Stimulated activated CD4-positive, alpha-beta T cell treated with anti-CD3 and anti-CD28 coated beads, Interleukin-1b, Interleukin-23, amount 100 ng/mL, for 24 hours (primary cell): ENCODE measurements around the gene SETDB1.

Source experiments
- DNase-seq, 4 experiments: peaks; one replicate each; pipeline ENCODE4 v3.0.0-alpha.2; 2020; ENCODE audit warnings: low read depth in 4 of 4, low spot score in 1 of 4

Gene SETDB1

DNA sequence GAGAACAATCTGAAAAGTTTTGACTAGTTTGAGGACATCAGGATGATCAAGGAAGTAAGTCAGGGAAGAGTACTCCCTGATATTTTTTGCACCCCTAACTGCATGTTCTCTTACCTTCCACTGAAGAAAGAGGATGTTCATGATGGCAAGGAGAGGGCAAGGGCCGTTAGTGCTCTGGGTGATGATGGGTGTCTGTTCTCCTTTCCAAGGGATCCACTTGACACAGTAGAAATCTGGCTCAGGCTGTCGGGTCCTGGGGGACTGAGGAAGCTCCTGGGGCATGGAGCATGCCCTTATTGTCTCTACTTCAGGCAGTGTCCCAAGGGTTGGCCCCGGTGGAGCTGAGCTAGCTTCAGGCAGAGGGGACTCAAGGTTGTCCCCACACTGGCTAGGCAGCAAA, 75.9 kb downstream of the SETDB1 start:
- DNase-seq = no peak

DNA sequence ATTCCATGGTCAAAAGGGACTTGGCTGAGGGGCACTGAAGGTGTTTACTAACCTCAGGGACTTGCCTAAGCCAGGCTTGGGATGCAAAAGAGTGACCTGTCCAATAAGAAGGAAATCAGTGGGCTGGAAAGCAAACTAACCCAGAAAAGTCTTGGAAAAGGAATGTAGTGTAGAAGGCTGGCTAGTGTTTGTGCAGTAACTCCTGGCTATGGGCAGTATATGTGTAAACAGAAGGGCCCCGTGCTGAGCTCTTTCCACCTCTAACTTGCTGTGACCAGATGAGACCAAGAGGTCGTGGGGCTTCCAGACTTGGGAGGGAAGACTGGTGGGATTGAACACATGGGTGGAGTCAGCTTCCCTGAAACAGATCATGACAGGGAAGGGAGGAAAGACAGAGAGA, 76.4 kb downstream of the SETDB1 start:
- DNase-seq = no peak

DNA sequence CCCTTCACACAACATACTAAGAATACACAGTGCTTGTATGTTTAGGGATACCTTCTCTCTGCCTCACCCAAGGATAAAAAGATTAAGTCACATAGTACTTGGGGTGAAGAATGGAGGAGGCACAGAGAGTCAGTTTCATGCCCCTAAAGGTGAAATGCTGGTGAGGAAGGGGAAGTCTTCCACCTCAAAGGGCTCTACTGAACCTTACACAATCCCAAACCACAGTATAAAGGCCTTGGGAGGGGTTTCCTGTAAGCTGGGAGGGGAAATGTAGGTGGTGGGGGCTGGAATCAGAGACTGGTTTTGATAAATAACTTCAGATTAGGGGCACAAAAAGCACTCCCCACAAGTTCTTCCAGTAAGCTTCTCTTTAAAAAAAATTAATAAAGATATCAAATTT, 77.0 kb downstream of the SETDB1 start:
- no peak for DNase-seq

DNA sequence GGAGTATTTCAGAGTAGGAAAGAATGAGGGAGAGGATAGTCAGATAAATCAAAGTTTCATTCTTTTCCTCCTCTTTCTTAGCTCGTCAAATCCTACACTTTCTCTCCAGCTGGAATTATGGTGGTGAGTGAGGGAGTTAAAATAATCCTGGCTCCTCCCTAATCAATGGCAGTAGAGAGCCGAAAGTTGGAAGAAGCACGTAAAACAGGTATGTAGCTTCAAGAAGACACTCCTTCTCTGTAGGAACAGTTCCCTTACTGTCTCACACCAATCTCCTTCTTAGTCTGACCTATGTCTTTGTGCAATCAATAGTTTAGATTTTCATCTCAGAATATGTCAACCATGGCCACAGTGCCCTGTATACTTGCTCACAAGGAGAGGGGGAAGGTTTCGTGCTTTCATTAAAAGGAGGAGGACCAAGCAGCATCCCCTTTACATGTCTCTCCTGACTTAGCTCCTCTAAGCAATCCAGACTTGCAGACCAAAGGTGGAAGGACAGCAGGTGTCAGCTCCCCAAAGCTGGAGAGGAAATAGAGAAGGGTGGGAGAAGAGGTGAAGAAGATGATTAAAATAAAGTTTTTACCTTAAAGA, 79.7 kb downstream of the SETDB1 start:
- no peak for DNase-seq

DNA sequence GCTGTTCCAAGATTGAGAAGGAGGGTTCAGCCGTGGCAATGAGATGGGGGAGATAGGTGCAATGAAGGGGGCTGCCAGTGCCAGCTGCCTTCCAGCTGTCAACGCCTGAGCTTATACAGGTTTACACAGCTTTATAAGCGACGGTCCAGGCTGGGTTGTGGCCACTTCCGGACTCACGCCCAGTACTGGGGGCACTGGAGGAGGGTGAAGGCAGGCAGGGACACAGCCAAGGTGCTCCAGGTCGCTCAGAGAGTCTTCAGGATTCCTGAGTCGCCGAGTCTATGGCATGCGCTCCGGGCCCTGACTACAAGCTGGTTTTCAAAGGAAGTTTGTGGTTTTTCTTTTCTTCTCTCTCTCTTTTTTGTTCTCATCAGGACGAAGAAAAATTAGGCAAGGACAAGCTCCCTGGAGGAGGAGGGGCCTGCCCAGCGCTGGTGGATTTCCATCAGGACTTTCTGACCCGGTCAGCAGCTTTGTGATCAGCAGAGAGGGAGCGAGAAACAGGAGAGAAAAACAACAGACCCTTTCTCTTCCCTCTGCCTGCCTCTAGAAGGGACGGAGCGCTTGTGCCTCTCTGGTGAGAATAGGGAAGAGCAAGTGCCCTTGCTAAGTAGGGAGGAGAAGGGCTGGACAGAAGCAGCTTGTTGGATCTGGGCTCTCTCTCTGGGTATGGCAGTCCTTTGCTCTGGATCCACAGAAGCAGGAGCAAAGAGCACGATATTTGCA, 80.3 kb downstream of the SETDB1 start, which contains the start of gene MINDY1:
MINDY1 (minus strand) TSS at position 576 of the 726 bp plus-strand sequence. CDS start 4,285 bp downstream, outside the sequence.
- DNase-seq = peak in 1 of 4 experiments; percentile 29

DNA sequence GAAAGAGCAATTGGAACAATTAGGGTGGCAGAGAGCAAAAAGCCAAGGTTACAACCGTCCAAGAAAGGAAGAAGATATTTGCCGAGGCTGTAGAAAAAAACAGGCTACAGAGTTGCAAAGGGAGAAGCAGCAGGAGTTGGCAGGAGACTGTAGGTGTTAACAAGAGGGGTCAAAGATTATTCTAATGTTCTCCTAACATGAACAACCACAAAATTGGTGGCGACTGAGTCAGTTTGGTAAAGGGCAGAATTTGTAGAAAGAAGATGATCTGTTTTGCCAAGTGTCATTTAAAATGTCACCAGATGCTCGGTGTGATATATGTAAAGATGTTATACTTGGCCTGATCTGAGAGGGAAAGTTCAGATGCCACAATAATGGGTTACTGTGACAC, 81.7 kb downstream of the SETDB1 start:
- DNase-seq = no peak

DNA sequence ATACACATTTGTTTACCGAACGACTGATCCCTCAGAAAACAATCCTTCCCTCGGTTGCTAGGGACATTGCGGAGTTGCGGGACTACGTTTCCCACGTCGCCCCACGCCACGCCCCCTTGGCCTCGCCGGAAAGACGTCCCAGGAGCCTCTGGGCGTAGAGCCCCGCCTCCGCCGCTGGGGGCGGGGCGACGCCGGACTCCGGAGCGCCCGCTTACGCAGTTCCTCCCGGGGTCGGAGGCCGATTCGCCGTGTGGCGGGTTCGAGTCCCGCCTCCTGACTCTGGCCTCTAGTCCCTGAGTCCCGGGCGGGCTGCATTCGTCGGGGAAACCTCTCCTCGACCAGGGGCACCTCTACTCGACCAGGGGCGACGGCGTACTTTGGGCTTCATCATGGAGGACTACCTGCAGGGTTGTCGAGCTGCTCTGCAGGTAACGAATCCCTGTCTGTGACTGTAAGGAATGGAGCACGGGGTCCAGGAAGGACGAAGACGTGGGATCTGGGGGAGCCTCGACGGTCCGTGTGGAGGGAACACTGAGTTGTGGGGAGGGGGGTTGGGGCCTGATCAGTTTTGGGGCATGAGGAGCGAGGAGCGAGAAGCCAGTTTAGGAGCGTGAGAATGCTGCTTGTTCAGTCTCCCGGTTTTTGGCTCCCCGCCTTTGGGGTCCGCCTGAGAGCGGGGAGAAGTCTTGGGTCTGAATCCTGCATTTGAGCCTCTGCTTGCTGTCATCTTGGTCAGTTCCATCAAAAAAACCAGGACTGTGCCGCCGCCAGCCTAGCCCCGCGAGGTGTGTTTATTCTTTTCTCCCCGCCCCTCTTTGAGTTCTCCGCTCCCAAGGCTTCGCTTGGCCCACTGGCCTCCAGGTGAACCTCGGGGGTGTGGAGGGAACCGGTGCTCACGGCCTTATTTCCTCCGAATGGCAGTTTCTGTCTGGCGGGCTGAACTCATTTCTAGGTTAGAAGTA, 82.4 kb downstream of the SETDB1 start, which contains the start of gene PRUNE1:
PRUNE1 (plus strand) TSS at position 206 of the 962 bp plus-strand sequence; CDS start at position 390, 184 bp downstream.
- DNase-seq = peak; percentile 93 to 98 (median 94)

DNA sequence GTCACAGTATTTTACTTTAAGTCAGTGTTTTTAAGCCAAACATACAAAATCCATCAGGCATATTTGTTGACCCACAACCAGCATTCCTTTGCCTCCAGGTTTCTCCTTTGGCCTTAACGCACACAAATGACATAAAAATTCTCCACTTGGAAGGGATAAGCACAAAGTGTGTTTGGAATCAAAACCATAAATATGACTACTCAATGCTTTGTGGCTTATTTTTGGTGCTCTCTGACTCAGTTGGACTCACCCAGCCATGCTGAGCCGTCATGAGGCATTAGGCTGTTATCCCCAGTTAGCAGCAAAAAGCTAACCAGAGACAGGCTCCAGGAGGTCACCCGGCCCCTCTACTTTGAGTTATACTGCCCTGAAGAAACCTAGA, 83.0 kb downstream of the SETDB1 start:
- no peak for DNase-seq

DNA sequence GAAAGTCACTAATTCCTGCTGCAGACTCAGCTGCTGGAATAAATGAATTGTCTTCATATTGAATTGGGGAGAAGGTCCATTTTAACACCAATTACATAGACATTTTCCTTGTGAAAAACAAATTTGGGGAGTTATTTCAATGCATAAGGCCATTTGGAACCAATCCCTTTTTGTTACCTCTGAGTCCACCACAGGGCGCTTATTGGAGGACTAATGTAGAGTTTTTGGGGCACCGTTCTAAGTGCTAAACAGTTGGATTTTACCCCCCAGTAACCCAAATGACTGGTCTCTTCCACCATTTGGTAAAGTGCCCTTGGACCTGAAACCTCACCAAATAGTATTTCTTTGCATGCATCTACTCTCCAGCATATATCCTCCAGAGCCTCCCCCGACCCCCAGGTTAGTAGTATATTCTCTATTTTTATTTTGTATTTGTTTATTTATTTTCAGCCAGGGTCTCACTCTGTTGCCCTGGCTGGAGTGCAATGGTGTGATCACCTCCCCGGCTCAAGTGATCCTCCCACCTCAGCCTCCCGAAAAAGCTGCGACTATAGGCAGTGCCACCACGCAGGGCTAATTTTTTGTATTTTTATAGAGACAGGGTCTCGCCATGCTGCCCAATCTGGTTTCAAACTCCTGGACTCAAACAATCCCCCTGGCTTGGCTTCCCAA, 83.6 kb downstream of the SETDB1 start:
- DNase-seq = no peak

DNA sequence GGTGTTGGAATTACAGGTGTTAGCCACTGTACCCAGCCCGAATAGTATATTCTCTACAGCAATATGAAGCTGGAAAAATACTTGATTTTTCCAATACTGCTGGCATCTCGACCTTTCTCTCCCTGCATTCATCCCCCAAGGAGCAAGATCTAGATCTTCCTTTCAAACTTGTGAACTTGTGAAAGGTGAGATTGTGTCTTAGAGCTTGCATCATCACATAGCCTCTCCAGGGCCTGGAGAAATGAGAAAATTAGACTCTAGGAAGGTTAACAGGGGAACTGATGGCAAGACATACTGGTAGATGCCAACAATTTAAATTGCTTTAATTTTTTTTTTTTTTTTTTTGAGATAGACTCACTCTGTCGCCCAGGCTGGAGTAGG, 84.2 kb downstream of the SETDB1 start:
- no peak for DNase-seq

DNA sequence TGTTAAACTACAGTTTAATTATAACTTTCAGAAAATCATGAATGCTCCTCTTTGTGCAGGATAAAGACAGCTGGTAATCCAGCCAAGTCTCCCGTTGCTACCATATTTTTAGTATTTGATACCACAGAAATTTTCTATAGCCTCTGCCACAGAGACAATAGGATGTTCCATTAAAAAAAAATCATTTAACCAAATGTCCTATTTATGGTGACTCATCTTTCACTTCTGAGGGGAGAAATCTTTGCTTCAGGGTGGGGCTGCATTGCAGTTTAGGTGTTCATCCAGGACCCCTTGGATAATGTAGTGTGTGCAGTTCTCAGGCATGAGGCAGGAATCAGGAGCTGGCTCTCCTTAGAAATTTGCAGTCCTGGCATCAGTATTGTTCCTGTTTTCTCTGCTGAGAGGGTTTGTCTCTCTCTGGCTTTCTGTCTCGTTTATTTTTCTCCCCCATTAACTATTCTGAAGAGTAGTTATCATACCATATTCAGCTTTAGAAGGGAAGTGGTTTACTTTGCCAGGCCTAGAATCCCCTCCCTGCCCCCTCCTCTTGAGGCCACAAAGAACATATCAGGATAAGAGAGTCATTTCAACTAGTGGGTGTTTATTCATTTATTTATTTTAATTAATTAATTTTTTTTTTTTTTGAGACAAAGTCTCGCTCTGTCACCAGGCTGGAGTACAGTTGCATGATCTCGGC, 85.1 kb downstream of the SETDB1 start:
- no peak for DNase-seq

DNA sequence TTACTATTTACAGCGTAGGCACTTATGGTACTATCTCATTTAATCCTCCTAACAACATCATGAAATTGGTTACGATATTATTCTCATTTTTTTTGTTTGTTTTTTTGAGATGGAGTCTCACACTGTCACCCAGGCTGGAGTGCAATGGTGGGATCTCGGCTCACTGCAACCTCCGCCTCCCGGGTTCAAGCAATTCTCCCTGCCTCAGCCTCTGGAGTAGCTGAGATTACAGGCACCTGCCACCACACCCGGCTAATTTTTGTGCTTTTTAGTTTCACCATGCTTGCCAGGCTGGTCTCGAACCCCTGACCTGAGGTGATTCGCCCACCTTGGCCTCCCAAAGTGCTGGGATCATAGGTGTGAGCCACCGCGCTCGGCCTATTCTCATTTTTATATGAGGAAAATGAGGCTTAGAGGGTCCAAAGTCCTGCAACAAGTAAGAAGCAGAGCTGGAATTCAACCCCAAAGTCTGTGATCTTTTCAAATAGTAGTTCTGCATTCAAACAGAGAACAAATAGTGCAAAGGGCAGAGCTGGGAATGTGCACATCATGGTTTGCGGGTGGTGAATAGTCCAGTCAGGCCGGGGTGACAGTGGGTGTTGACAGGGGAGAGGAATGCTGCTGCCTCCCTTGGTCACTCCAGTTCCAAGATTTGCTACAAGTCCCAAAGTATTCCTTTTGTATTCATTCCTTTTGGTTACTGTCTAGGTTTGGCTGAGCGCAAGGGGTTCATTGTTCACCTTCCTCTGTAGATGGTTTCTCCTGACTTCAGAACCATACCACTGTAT, 86.7 kb downstream of the SETDB1 start:
- DNase-seq = no peak

DNA sequence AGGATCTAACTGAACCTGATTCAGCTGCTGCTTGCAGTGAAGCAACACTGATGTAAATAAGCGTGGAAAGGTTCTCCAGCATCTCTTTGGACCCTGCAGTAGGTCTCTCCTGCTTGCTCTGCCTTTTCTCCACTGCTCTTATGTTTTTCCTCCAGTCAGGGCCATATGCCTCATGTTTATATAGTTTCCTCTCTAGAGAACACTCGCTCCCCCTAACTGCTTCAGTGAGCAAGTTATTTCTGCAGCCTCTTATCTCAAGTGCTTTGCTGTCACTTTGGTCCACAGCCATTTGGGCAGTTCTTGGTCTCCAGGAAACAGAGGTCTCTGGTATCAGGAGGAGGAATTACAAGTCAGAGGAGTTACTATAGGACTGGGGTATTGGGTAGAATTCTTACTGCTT, 87.4 kb downstream of the SETDB1 start:
- DNase-seq = no peak
